ENCODE results near the gene PDCD6IP.

The PDCD6IP gene

DNA sequence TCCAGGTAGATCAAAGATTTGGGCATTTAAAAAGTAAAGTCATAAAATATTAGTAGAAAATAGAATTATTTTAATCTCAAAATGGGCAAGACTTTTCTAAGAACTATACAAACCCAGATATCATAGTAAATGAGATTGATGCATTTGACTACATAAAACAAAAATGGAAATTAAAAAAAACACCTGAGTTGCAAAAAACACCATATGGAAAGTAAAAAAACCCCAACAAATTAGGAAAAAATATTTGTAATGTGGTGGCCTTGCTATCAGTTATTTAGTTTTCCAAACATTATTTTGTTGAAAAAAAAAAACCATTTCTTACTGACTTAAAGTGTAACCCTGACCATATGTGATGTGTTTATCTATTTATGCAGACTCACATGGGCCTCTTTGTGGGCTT lies 97.2 kb downstream of the PDCD6IP start:
- no peak overlapping the region for H3K27ac ChIP-seq
- TF ChIP-seq, protein P1, sequence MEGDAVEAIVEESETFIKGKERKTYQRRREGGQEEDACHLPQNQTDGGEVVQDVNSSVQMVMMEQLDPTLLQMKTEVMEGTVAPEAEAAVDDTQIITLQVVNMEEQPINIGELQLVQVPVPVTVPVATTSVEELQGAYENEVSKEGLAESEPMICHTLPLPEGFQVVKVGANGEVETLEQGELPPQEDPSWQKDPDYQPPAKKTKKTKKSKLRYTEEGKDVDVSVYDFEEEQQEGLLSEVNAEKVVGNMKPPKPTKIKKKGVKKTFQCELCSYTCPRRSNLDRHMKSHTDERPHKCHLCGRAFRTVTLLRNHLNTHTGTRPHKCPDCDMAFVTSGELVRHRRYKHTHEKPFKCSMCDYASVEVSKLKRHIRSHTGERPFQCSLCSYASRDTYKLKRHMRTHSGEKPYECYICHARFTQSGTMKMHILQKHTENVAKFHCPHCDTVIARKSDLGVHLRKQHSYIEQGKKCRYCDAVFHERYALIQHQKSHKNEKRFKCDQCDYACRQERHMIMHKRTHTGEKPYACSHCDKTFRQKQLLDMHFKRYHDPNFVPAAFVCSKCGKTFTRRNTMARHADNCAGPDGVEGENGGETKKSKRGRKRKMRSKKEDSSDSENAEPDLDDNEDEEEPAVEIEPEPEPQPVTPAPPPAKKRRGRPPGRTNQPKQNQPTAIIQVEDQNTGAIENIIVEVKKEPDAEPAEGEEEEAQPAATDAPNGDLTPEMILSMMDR (IDR thresholded peaks at IDR 0.05): no peak
- no peak for TF ChIP-seq ZFX (IDR thresholded peaks at IDR 0.05; ENCODE audit: borderline replicate concordance)

DNA sequence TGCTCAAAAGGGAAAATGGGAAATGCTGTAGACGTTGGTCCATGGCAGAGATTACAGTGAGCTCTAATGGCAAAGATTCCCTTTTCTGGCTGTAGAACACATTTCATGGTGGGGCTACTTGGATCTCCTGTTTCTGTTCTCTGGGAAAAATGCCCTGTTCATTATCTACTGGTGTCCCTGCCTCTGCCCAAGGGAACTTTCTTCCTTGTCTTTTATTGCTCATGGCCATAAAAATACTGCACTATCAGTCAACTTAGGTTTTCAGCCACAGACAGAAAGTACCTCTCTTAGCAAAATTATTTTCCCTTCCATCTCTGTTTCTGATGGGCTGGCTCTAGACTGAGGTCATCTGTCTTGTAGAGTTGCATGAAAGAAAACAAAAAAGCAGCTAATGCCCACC lies 98.9 kb downstream of the PDCD6IP start:
- TF ChIP-seq ZFX (IDR thresholded peaks at IDR 0.05; ENCODE audit: borderline replicate concordance): no peak
- TF ChIP-seq, protein P1 (IDR thresholded peaks at IDR 0.05): no peak
- H3K27ac ChIP-seq: no peak overlapping the region

DNA sequence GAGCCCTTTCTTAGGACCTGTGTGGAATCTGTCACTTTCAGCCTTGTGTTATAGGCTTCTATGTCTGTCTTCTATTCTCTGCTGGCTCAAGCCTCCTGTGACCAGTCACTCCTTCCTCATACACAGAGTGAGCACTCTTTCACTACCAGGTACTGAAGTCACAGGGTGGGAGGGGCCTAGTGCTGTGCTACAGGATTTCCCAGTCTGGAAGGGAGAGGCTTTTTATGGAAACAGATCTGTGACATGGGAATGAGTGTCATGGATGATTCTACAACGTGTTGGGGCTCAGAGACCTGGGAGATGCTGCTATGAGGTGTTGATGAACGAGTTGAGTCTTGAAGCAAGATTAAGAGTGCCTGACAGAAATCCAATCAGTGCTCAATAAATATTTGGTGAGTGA lies 100.5 kb downstream of the PDCD6IP start:
- TF ChIP-seq, protein P1 (IDR thresholded peaks at IDR 0.05): no peak
- no peak for TF ChIP-seq ZFX (IDR thresholded peaks at IDR 0.05; ENCODE audit: borderline replicate concordance)
- H3K27ac ChIP-seq: no peak overlapping the region

DNA sequence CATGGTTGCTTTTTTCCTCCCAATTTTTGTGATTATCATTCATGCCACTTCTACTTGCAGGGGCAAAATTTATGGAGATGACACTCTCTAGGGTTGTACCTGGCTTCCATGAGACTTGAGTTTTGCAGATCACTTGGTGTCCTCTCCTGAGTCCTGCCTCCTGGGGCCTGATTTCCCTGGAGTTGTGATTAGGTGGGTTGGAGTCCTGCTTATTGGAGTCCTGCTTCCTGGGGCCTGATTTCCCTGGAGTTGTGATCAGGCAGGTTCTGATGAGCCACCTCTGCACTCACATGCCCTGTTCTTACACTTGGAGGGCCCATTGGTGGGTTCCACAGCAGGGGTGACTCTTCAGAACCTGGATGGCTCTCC lies 102.0 kb downstream of the PDCD6IP start:
- no peak for TF ChIP-seq ZFX (IDR thresholded peaks at IDR 0.05; ENCODE audit: borderline replicate concordance)
- TF ChIP-seq, protein P1 (IDR thresholded peaks at IDR 0.05): no peak

DNA sequence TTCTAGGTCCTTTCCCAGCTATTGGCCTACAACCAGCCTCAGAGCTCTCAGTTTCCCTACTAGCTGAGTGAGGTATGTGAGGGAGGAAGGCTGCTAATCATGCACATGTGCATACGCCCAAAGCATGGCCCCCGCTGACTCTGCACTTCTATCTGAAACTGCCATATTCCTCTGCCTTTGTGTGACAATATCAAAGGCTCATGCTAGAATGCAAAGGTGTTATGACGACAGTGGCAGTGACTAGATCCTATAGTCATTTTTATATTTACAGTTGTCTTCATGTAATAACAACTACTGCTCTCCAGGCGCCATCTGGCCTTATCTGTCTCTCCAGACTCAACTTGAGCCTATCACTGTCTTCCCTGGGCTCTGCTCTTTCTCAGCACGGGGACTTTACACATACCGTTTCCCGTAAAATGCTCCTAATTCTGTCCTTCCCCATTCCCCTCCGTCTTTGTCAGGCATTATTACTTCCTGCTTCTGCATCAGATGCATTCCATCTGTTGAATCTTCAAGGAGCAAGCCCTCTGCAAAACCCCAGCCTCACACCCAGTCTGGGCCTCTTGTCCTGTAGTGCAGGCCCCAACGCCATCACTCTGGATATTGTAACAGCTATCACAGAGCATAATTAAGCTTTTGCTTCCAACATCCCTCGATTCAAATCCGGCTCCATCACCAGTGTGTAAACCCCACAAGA lies 102.5 kb downstream of the PDCD6IP start:
- no peak for TF ChIP-seq ZFX (IDR thresholded peaks at IDR 0.05; ENCODE audit: borderline replicate concordance)
- TF ChIP-seq, protein P1 (IDR thresholded peaks at IDR 0.05): no peak
- H3K27ac ChIP-seq: no peak overlapping the region

More for the DNA sequence above, 102.0 kb downstream of the PDCD6IP start:
- H3K27ac ChIP-seq: no peak overlapping the region

DNA sequence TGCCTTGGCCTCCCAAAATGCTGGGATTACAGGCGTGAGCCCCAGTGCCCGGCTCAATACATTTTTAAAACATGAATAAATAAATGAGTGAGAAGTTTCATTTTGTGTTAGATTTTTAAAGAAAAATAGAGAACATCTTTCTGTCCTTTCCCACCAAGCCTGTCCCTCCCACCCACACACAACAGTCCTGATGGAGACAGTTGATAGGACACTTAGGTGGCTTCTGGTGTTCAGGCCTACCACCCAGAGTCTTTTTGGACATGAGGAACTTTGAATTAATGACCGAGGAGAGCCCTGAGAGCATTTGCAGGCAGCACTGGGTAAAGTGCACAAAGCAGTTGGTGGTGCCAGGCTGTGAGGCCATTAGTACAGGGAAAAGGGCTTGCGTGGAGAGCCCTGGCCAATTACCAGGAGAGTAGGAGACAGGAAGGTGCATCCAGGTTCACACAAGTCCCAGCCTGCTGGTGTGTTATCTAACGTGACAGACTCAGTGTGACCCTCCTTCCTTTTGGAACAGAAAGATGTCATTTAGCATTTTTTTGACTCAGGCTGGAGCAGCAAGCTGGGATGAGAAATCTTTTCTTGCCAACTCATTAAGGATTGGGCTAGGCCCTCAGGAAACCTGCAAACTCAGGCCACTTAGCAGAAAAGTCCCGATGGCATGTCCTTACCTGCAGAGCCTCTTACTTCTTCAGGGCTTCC lies 103.6 kb downstream of the PDCD6IP start:
- TF ChIP-seq, protein P1 (IDR thresholded peaks at IDR 0.05): no peak
- no peak for TF ChIP-seq ZFX (IDR thresholded peaks at IDR 0.05; ENCODE audit: borderline replicate concordance)
- no peak overlapping the region for H3K27ac ChIP-seq

DNA sequence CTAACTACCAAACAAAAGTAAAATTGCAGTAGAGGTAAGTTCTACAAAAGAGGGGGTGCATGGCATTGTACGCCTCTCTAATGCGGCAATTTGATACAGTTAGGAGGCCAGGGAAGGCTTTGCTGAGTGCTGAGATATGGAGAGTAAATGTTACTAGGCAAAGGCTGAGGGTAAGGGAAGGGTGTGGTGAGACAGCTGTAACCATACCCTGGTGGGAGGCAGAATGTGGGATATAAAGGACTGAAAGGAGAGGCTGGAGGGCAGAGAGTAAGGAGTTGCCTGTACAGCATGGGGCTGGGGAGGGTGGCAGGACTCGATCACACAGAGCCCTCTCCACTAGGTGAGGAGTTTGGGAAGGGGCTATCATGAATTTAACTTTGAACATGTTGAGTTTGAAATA lies 106.3 kb downstream of the PDCD6IP start:
- H3K27ac ChIP-seq: no peak overlapping the region
- TF ChIP-seq ZFX (IDR thresholded peaks at IDR 0.05; ENCODE audit: borderline replicate concordance): no peak
- TF ChIP-seq, protein P1 (IDR thresholded peaks at IDR 0.05): no peak
